ENCODE measurements around the gene MIPOL1.

The MIPOL1 gene

DNA sequence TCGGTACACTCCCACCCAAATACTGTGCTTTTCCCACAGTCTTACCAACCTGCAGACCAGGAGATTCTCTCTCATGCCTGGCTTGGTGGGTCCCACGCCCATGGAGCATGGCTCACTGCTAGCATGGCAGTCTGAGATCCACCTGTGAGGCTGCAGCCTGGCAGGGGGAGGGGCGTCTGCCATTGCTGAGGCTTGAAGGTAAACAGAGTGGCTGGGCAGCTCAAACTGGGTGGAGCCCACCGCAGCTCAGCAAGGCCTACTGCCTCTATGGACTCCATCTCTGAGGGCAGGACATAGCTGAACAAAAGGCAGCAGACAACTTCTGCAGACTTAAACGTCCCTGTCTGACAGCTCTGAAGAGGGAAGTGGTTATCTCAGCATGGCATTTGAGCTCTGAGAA, 304.1 kb downstream of the MIPOL1 start (continued):
- no peak for TF ChIP-seq PRDM10 (tag by site-specific recombination; IDR thresholded peaks at IDR 0.05)
- TF ChIP-seq ZNF701 (tag by site-specific recombination; IDR thresholded peaks at IDR 0.05): no peak
- no peak for TF ChIP-seq ZNF654 (tag by site-specific recombination; IDR thresholded peaks at IDR 0.05; ENCODE audit: low read depth)
- no peak for TF ChIP-seq ZBTB20 (tag by site-specific recombination; IDR thresholded peaks at IDR 0.05)
- TF ChIP-seq ZNF529 (tag by site-specific recombination; IDR thresholded peaks at IDR 0.05; ENCODE audit: insufficient replicate concordance): no peak
- TF ChIP-seq ZNF660 (tag by site-specific recombination; IDR thresholded peaks at IDR 0.05): no peak
- no peak for TF ChIP-seq ZNF510 (tag by site-specific recombination; IDR thresholded peaks at IDR 0.05; ENCODE audit: insufficient replicate concordance)
- TF ChIP-seq ZNF302 (tag by site-specific recombination; IDR thresholded peaks at IDR 0.05; ENCODE audit: low read depth): no peak
- TF ChIP-seq ZNF776 (tag by site-specific recombination; IDR thresholded peaks at IDR 0.05; ENCODE audit: borderline replicate concordance): no peak
- TF ChIP-seq, protein P1, sequence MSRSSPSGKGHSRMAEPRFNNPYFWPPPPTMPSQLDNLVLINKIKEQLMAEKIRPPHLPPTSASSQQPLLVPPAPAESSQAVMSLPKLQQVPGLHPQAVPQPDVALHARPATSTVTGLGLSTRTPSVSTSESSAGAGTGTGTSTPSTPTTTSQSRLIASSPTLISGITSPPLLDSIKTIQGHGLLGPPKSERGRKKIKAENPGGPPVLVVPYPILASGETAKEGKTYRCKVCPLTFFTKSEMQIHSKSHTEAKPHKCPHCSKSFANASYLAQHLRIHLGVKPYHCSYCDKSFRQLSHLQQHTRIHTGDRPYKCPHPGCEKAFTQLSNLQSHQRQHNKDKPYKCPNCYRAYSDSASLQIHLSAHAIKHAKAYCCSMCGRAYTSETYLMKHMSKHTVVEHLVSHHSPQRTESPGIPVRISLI (tag by site-specific recombination; IDR thresholded peaks at IDR 0.05): no peak

DNA sequence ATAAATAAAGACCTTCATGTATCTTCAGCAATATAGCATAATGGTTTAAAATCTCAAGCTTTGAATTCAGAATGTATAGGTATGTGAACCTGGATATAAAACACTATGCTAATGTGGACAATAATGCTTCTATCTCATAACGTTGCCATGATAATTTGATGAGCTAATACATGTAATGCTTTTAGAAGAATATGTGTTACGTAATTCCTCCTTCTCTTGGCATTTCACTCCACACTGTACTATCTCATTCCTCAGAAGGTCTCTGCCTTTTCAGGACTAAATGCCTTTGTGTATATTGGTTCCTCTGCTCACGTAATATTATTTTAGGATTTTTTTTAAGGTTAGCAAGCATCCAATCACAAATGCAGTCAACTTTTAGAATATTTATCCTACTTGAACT, 310.8 kb downstream of the MIPOL1 start:
- POLR2A ChIA-PET: no interaction called here
- CTCF ChIA-PET: no interaction called here
- no peak overlapping the region for H3K27ac ChIP-seq (ENCODE audit: extremely low read depth, low read depth, low read length)
- no peak overlapping the region for H3K4me3 ChIP-seq (ENCODE audit: low read depth, low read length)
- no peaks in the 10 kb centered on the region for H3K36me3 ChIP-seq (ENCODE audit: control insufficient read depth in 2 of 2, insufficient read depth in 1 of 2, low read length in 2 of 2)
- no peaks in the 10 kb centered on the region for H3K4me1 ChIP-seq (ENCODE audit: control insufficient read depth, insufficient read depth, low read length)
- no peaks in the 10 kb centered on the region for H3K9me3 ChIP-seq (ENCODE audit: control insufficient read depth, insufficient read depth, low read depth, low read length)
- TF ChIP-seq OVOL3 (tag by site-specific recombination; IDR thresholded peaks at IDR 0.05): no peak
- TF ChIP-seq ZNF610 (tag by site-specific recombination; IDR thresholded peaks at IDR 0.05; ENCODE audit: borderline replicate concordance): no peak
- no peak for TF ChIP-seq ZNF280D (tag by site-specific recombination; IDR thresholded peaks at IDR 0.05)
- no peak for TF ChIP-seq KLF10 (tag by site-specific recombination; IDR thresholded peaks at IDR 0.05)
- TF ChIP-seq ZNF518A (tag by site-specific recombination; conservative IDR thresholded peaks at IDR 0.05; ENCODE audit: low read depth): no peak
- TF ChIP-seq, protein P2, sequence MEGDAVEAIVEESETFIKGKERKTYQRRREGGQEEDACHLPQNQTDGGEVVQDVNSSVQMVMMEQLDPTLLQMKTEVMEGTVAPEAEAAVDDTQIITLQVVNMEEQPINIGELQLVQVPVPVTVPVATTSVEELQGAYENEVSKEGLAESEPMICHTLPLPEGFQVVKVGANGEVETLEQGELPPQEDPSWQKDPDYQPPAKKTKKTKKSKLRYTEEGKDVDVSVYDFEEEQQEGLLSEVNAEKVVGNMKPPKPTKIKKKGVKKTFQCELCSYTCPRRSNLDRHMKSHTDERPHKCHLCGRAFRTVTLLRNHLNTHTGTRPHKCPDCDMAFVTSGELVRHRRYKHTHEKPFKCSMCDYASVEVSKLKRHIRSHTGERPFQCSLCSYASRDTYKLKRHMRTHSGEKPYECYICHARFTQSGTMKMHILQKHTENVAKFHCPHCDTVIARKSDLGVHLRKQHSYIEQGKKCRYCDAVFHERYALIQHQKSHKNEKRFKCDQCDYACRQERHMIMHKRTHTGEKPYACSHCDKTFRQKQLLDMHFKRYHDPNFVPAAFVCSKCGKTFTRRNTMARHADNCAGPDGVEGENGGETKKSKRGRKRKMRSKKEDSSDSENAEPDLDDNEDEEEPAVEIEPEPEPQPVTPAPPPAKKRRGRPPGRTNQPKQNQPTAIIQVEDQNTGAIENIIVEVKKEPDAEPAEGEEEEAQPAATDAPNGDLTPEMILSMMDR (tag by site-specific recombination; IDR thresholded peaks at IDR 0.05): no peak
- TF ChIP-seq KLF8 (tag by site-specific recombination; IDR thresholded peaks at IDR 0.05): no peak
- no peak for TF ChIP-seq ZNF366 (tag by site-specific recombination; conservative IDR thresholded peaks at IDR 0.05)
- TF ChIP-seq ZBTB7A (tag by site-specific recombination; IDR thresholded peaks at IDR 0.05; ENCODE audit: low read depth): no peak
